RWPE2 (cell line): ENCODE measurements around the gene RNASEH2B.

Source experiments
- ATAC-seq: fragments of 200-7000 bp; cut with Tn5 transposase; 3 replicates; pipeline ENCODE4 v1.9.1; 2021; ENCODE audit warnings: low read depth
- DNase-seq: peaks from one replicate; pipeline ENCODE4 v3.0.0-alpha.2; 2020; ENCODE audit warnings: low spot score
- H3K27ac ChIP-seq: fragments of 450-650 bp; 2 replicates; pipeline ENCODE4 v1.5.1; 2017; ENCODE audit warnings: mild to moderate bottlenecking; ENCODE audit not compliant: poor library complexity, severe bottlenecking
- H3K27me3 ChIP-seq: fragments of 250-450 bp; sonication (Bioruptor Pico); 2 replicates; pipeline ENCODE4 v1.5.1; 2021; ENCODE audit warnings: mild to moderate bottlenecking, moderate library complexity; ENCODE audit not compliant: insufficient read depth, poor library complexity, severe bottlenecking
- H3K36me3 ChIP-seq: fragments of 250-450 bp; sonication (Bioruptor Pico); 2 replicates; pipeline ENCODE4 v1.5.1; 2020; ENCODE audit warnings: low read depth, mild to moderate bottlenecking, moderate library complexity
- H3K4me1 ChIP-seq: fragments of 250-450 bp; sonication (Bioruptor Pico); 2 replicates; pipeline ENCODE4 v1.5.1; 2021; ENCODE audit warnings: mild to moderate bottlenecking, moderate library complexity; ENCODE audit not compliant: insufficient read depth, poor library complexity, severe bottlenecking
- H3K4me3 ChIP-seq: fragments of 250-450 bp; sonication (Bioruptor Pico); 2 replicates; pipeline ENCODE4 v1.5.1; 2021; ENCODE audit warnings: mild to moderate bottlenecking, moderate library complexity; ENCODE audit not compliant: severe bottlenecking
- H3K9me3 ChIP-seq: fragments of 250-450 bp; sonication (Bioruptor Pico); 2 replicates; pipeline ENCODE4 v1.5.1; 2021; ENCODE audit warnings: mild to moderate bottlenecking, moderate library complexity; ENCODE audit not compliant: severe bottlenecking
- CTCF ChIP-seq: fragments of 450-650 bp; IDR thresholded peaks from one replicate; pipeline ENCODE4 v1.5.1; 2017; ENCODE audit warnings: mild to moderate bottlenecking, moderate library complexity; ENCODE audit not compliant: poor library complexity, severe bottlenecking

The RNASEH2B gene

GRCh38 chr13:50945669-50946068, 36.1 kb downstream of the RNASEH2B start:
- Histone ChIP-seq H3K36me3 (peaks cover 38% of the 10 kb centered on the region), H3K4me1 (no peaks in the 10 kb centered on the region), H3K27ac (no peak overlapping the region), H3K9me3 (no peaks in the 10 kb centered on the region), H3K4me3 (no peak overlapping the region), H3K27me3 (no peaks in the 10 kb centered on the region)
- no peak for ATAC-seq
- no peak for TF ChIP-seq CTCF
- no peak for DNase-seq

DNA sequence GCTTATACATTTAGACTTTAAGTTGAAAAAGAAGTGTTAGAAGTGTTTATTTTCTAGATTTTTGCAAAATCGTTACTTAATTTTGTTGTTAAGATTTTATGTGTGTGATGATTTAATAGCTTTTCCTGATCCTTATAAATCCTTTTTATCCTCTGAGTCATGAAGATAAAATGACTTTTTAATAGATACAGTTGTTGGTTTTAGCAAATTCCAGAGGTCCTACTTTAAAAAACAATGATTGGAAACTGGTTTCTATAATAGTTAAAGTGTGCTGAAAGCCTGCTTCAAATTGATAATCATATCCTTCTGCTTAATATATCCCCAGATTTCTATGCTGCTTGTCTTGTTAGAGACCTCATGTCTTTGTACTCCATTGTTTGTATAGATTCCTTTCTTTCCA, 39.0 kb downstream of the RNASEH2B start:
- Histone ChIP-seq H3K4me3 (no peak overlapping the region), H3K27me3 (no peaks in the 10 kb centered on the region), H3K9me3 (no peaks in the 10 kb centered on the region), H3K4me1 (no peaks in the 10 kb centered on the region), H3K27ac (no peak overlapping the region), H3K36me3 (peaks cover 47% of the 10 kb centered on the region)
- no peak for TF ChIP-seq CTCF
- ATAC-seq: no peak
- no peak for DNase-seq

DNA sequence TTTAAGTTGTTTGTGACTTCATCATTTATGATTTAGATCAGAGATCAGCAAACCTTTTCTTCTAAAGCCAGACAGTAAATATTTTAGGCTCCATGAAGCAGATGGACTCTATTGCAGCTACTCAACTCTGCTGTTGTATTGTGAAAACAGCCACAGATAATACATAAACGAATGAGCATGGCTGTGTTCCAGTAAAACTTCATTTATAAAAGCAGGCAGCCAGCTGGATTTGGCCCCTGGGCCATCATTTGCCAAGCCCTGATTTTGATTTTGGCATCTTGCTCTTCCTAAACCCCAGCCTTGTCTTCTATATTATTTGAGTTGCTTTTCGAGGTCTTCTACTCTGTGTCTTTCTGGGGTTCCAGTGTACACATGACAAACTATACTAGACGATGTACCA, 41.3 kb downstream of the RNASEH2B start:
- no peak for ATAC-seq

GRCh38 chr13:50951366-50951765, 41.8 kb downstream of the RNASEH2B start:
- Histone ChIP-seq H3K4me3 (no peak overlapping the region), H3K27me3 (no peaks in the 10 kb centered on the region), H3K36me3 (peaks cover 41% of the 10 kb centered on the region), H3K9me3 (no peaks in the 10 kb centered on the region), H3K27ac (no peak overlapping the region), H3K4me1 (no peaks in the 10 kb centered on the region)
- DNase-seq: no peak
- ATAC-seq: no peak
- no peak for TF ChIP-seq CTCF

More for the DNA sequence above, 41.3 kb downstream of the RNASEH2B start:
- TF ChIP-seq CTCF: no peak
- no peaks in the 10 kb centered on the region for H3K4me1 ChIP-seq
- peaks cover 41% of the 10 kb centered on the region for H3K36me3 ChIP-seq
- H3K27me3 ChIP-seq: no peaks in the 10 kb centered on the region
- no peak overlapping the region for H3K4me3 ChIP-seq
- H3K9me3 ChIP-seq: no peaks in the 10 kb centered on the region
- H3K27ac ChIP-seq: no peak overlapping the region
- DNase-seq: no peak

GRCh38 chr13:50955241-50955640, 45.6 kb downstream of the RNASEH2B start:
- Histone ChIP-seq H3K9me3 (no peaks in the 10 kb centered on the region), H3K4me1 (no peaks in the 10 kb centered on the region), H3K27ac (no peak overlapping the region), H3K36me3 (peaks cover 27% of the 10 kb centered on the region), H3K27me3 (no peaks in the 10 kb centered on the region), H3K4me3 (no peak overlapping the region)
- ATAC-seq: no peak
- no peak for TF ChIP-seq CTCF
- no peak for DNase-seq
